ENCODE measurements around the gene USH2A.

GRCh38 chr1:215660259-215660658 lies 763.0 kb downstream of the USH2A start:
- TF ChIP-seq POLR2A (IDR thresholded peaks at IDR 0.05) = no peak
- TF ChIP-seq, protein P1, sequence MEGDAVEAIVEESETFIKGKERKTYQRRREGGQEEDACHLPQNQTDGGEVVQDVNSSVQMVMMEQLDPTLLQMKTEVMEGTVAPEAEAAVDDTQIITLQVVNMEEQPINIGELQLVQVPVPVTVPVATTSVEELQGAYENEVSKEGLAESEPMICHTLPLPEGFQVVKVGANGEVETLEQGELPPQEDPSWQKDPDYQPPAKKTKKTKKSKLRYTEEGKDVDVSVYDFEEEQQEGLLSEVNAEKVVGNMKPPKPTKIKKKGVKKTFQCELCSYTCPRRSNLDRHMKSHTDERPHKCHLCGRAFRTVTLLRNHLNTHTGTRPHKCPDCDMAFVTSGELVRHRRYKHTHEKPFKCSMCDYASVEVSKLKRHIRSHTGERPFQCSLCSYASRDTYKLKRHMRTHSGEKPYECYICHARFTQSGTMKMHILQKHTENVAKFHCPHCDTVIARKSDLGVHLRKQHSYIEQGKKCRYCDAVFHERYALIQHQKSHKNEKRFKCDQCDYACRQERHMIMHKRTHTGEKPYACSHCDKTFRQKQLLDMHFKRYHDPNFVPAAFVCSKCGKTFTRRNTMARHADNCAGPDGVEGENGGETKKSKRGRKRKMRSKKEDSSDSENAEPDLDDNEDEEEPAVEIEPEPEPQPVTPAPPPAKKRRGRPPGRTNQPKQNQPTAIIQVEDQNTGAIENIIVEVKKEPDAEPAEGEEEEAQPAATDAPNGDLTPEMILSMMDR (IDR thresholded peaks at IDR 0.05) = no peak

Data from lower leg skin (tissue), 3 donors.